Peyer's patch (tissue), 4 donors: ENCODE results near the gene KIAA0040. TPM values are rescaled to one million over a fixed set of nuclear protein-coding genes. Genes with fewer than 3 reads are reported as not detected.

ENCODE experiments used
- DNase-seq, 3 donors: peaks; one replicate each; pipeline ENCODE4 v3.0.0-alpha.2; 2017 to 2019
- H3K27ac ChIP-seq, 4 donors: fragments of 200-600 bp; sonication (generic); one replicate each; pipeline ENCODE4 v1.5.1; 2016 to 2019
- H3K27me3 ChIP-seq, 2 donors: fragments of 200-600 bp; sonication (generic); one replicate each; pipeline ENCODE4 v1.5.1; 2019
- H3K36me3 ChIP-seq, 3 donors: fragments of 200-600 bp; sonication (generic); one replicate each; pipeline ENCODE4 v1.5.1; 2016 to 2019
- H3K4me1 ChIP-seq, 4 donors: fragments of 200-600 bp; sonication (generic); one replicate each; pipeline ENCODE4 v1.5.1; 2016 to 2019
- H3K4me3 ChIP-seq, 4 donors: fragments of 200-600 bp; sonication (generic); 1 replicate in 3 of 4; 2 replicates in 1 of 4; pipeline ENCODE4 v1.5.1; 2016 to 2019; ENCODE audit warnings: mild to moderate bottlenecking in 1 of 4
- H3K9me3 ChIP-seq, 4 donors: fragments of 200-600 bp; sonication (generic); one replicate each; pipeline ENCODE4 v1.5.1; 2016 to 2019; ENCODE audit warnings: mild to moderate bottlenecking in 1 of 4
- CTCF ChIP-seq, 6 experiments: fragments of 450-650 bp in 4 of 6; fragments of 200-600 bp in 2 of 6; sonication (generic) in 1 of 6; IDR thresholded peaks; one replicate each; pipeline ENCODE4 v1.5.1; 2017 to 2019; ENCODE audit warnings: antibody characterized with exemption in 6 of 6, mild to moderate bottlenecking in 3 of 6, moderate library complexity in 1 of 6
- POLR2A ChIP-seq, 2 donors: fragments of 450-650 bp; IDR thresholded peaks; one replicate each; pipeline ENCODE4 v1.5.1; 2017; ENCODE audit warnings: antibody characterized with exemption in 2 of 2, mild to moderate bottlenecking in 2 of 2, moderate library complexity in 2 of 2
- total RNA-seq, 4 donors: library from RNA; depleted of rRNA; stranded (reverse); fragments of >200 nt; gene quantifications; one replicate each; pipeline ENCODE4 v1.1.0, GENCODE V29; 2016

KIAA0040 gene
- 10 to 100 TPM in 2 of 4 donors, 1 to 10 TPM in 2; 9.7 to 52.8 (median 10.3) TPM for total RNA-seq

- Histone ChIP-seq H3K4me1 (peaks cover 0 to 28% (median 14%) of the 10 kb centered on the region in 4 donors), H3K27ac (peak within 1 kb of the TSS; percentile 83 to 92 (median 88)), H3K27me3 (no peaks in the 10 kb centered on the region), H3K4me3 (peak within 1 kb of the TSS; percentile 66 to 83 (median 70)), H3K9me3 (no peaks in the 10 kb centered on the region), H3K36me3 (no peaks in the 10 kb centered on the region)
- peak; percentile 86 to 89 (median 87) for DNase-seq
- TF ChIP-seq POLR2A (IDR thresholded peaks at IDR 0.05), result peak; percentile 47 to 51
- peak in 1 of 6 experiments; percentile 3 for TF ChIP-seq CTCF (IDR thresholded peaks at IDR 0.05)
These were observed at the start of gene KIAA0040 for GRCh38 chr1:175192630-175193526. Gene KIAA0040 (minus strand): TSS chr1:175192776. CDS start chr1:175161013, 31,763 bp downstream.

GRCh38 chr1:175237389-175237788 is 44.8 kb upstream of the KIAA0040 start:
- no peak overlapping the region for H3K4me3 ChIP-seq
- peak overlapping the region in 1 of 4 donors; percentile 35 for H3K27ac ChIP-seq
- TF ChIP-seq CTCF (IDR thresholded peaks at IDR 0.05) (no peak), POLR2A (IDR thresholded peaks at IDR 0.05) (no peak)
- DNase-seq, result no peak
- no peaks in the 10 kb centered on the region for H3K36me3 ChIP-seq
- H3K27me3 ChIP-seq, result no peaks in the 10 kb centered on the region
- no peaks in the 10 kb centered on the region for H3K9me3 ChIP-seq
- no peaks in the 10 kb centered on the region for H3K4me1 ChIP-seq

- Histone ChIP-seq H3K27ac (no peak overlapping the region), H3K36me3 (no peaks in the 10 kb centered on the region), H3K4me1 (no peaks in the 10 kb centered on the region), H3K4me3 (no peak overlapping the region), H3K9me3 (no peaks in the 10 kb centered on the region), H3K27me3 (no peaks in the 10 kb centered on the region)
- TF ChIP-seq POLR2A (IDR thresholded peaks at IDR 0.05) (no peak), CTCF (IDR thresholded peaks at IDR 0.05) (no peak)
- no peak for DNase-seq
These were observed 42.1 kb upstream of the KIAA0040 start for GRCh38 chr1:175234639-175235038.

GRCh38 chr1:175232335-175232734 is 39.8 kb upstream of the KIAA0040 start:
- H3K27me3 ChIP-seq, result no peaks in the 10 kb centered on the region
- H3K4me1 ChIP-seq, result no peaks in the 10 kb centered on the region
- H3K36me3 ChIP-seq, result no peaks in the 10 kb centered on the region
- TF ChIP-seq CTCF (IDR thresholded peaks at IDR 0.05), result no peak
- TF ChIP-seq POLR2A (IDR thresholded peaks at IDR 0.05), result no peak
- no peaks in the 10 kb centered on the region for H3K9me3 ChIP-seq
- no peak overlapping the region for H3K4me3 ChIP-seq
- no peak for DNase-seq
- no peak overlapping the region for H3K27ac ChIP-seq

- DNase-seq, result no peak
- H3K36me3 ChIP-seq, result no peaks in the 10 kb centered on the region
- H3K4me1 ChIP-seq, result peaks cover 0 to 7% (median 0%) of the 10 kb centered on the region in 4 donors
- H3K9me3 ChIP-seq, result no peaks in the 10 kb centered on the region
- TF ChIP-seq POLR2A (IDR thresholded peaks at IDR 0.05) (no peak), CTCF (IDR thresholded peaks at IDR 0.05) (peak in 2 of 6 experiments; percentile 29 to 55)
- no peak overlapping the region for H3K4me3 ChIP-seq
- no peaks in the 10 kb centered on the region for H3K27me3 ChIP-seq
- H3K27ac ChIP-seq, result peak overlapping the region in 1 of 4 donors; percentile 70
These were observed 33.2 kb upstream of the KIAA0040 start for GRCh38 chr1:175225805-175226129.
